Measurements from ENCODE around the gene EDA. TPM values are rescaled to one million over a fixed set of nuclear protein-coding genes. Genes with fewer than 3 reads are reported as not detected.

The EDA gene
- total RNA-seq, 4 donors from 2014 or later: 6.2 to 10.9 (median 6.8) TPM

DNA sequence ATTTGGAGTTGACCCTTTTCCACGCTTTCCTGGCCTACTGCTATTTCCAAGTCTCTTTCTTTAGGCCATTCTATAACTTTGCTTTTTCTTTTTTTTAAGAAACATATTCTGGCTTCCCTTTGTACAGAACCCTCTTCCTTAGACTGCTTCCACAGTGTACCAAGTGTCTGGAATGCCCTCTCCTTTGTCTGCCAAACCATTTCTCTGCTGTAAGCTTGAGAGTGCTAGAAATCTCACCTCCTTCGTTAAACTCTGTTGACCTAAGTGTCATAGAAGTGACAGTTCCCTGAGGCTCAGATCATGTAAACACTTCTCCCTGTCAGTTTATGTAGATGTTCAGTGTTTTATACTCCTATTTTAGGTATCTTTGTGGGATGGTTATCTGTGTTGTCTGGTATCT, 108.4 kb downstream of the EDA start:
- no peak for TF ChIP-seq CTCF (IDR thresholded peaks at IDR 0.05)
- no peak for DNase-seq (ENCODE audit: low spot score)
- no peak for ATAC-seq (ENCODE audit: low FRiP score)

- DNase-seq (ENCODE audit: low spot score) (no peak), ATAC-seq (ENCODE audit: low FRiP score) (no peak)
- TF ChIP-seq CTCF (IDR thresholded peaks at IDR 0.05): no peak
Observed at GRCh38 chrX:69740317-69740716, 124.4 kb downstream of the EDA start.

- no peak for TF ChIP-seq CTCF (IDR thresholded peaks at IDR 0.05)
- no peak for ATAC-seq (ENCODE audit: low FRiP score)
Observed at GRCh38 chrX:69741721-69742120, 125.8 kb downstream of the EDA start.

GRCh38 chrX:69746051-69746450, 130.1 kb downstream of the EDA start:
- ATAC-seq (ENCODE audit: low FRiP score): no peak

More at GRCh38 chrX:69741721-69742120, 125.8 kb downstream of the EDA start:
- no peak for DNase-seq (ENCODE audit: low spot score)

GRCh38 chrX:69748055-69748454, 132.1 kb downstream of the EDA start:
- ATAC-seq (ENCODE audit: low FRiP score): no peak
- TF ChIP-seq CTCF (IDR thresholded peaks at IDR 0.05): no peak
- no peak for DNase-seq (ENCODE audit: low spot score)

More at GRCh38 chrX:69746051-69746450, 130.1 kb downstream of the EDA start:
- no peak for TF ChIP-seq CTCF (IDR thresholded peaks at IDR 0.05)
- DNase-seq (ENCODE audit: low spot score): no peak

DNA sequence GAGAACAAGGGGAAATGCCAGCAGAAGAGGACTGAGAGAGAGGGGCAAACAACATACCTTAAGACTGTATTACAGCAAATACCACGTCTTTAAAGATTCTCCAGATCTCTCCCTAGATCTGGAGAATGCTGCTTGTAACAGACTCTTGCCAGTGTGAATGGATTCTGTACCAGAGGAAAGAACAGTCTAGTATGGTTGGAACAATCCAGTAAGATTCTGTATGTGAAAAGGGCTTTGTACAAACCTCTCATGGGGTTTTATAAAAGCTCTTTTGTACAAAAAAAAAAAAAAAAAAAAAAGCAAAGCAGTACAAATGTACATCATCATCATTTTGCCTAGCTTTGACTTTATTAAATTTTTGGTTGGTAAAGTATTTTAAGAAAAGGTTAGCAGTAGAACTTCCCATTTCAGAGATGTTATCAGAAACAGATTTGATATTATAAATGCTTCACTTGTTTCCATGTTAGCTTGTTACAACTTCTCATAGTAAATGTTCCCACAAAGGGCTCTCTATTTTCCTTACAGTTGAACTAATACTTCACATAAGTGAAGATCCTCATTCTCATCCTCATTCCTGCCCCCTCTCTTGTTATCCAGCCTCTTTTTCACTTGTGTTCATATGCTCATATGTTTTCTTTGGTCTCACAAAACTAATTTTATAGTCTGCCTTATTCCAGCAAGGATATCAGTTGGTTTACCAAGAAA, 144.2 kb downstream of the EDA start:
- TF ChIP-seq CTCF (IDR thresholded peaks at IDR 0.05): no peak
- DNase-seq (ENCODE audit: low spot score) (no peak), ATAC-seq (ENCODE audit: low FRiP score) (no peak)

- DNase-seq (ENCODE audit: low spot score): no peak
- TF ChIP-seq CTCF (IDR thresholded peaks at IDR 0.05): no peak
- ATAC-seq (ENCODE audit: low FRiP score): no peak
Observed at GRCh38 chrX:69761633-69762032, 145.7 kb downstream of the EDA start.

Data from omental fat pad (tissue), 4 donors.